Fibroblast of skin of back (primary cell): ENCODE measurements around the gene GFPT2. TPM values are rescaled to one million over a fixed set of nuclear protein-coding genes. Genes with fewer than 3 reads are reported as not detected.

Source experiments
- DNase-seq: peaks from one replicate; pipeline ENCODE4 v3.0.0-alpha.2; 2013
- polyA plus RNA-seq, 2 experiments: library from polyadenylated mRNA; unstranded; fragments of 120-200 nt; gene quantifications; one replicate each; pipeline ENCODE4 v1.2.1, GENCODE V29; 2013; ENCODE audit not compliant: insufficient read length in 2 of 2

The GFPT2 gene
- polyA plus RNA-seq (2013, experiment 1 of 2; ENCODE audit: insufficient read length) = 19.3 TPM
- 14.7 TPM for polyA plus RNA-seq (2013, experiment 2 of 2; ENCODE audit: insufficient read length)

DNA sequence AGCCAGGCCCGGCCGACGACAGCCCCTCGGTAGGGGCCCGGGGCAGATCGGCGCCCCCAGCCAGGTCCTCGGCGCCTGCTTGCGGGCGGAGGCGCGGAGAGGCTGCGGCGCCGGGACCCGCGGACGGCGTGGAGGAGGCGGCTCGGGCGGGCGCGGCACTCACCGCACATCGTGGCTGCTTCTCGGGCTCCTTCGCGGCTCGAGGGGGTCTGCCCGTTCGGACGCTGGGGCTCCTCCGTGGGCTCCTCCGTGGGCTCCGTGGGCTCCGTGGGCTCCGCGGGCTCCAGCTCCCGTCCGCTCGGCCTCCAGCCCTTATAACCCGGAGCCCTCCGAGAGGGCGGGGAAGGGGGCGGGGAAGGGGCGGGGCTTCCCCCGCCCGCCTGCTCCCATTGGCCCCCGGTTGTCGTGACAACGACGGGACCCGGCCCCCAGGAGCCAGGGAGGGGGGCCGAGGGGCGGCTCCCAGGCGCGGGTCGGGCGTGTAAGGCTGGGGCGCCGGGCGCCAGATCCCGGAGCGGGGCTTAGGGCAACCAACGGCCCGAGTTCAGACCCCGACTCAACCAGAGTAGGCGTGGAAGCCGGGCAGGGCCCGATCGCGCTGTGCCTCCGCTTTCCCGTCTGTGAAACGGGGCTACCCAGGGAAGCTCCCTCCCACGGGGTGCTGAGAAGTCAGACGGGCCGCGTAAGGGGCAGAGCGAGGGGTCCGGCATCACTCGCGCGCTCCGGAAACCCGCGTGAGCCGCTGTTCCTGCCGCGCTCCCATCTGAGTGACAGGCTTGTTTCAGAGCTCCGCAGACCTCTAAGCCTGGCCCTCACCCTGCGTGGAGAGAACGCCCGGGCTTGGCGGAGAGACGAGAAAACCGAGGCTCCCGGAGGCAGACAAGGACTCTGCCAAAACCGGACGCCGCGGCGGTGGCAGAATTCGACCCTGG lies at the start of gene GFPT2:
Gene GFPT2, minus strand, starts transcription at position 289 of the 932 bp plus-strand sequence. Its CDS starts 119 bp downstream, at position 170.
- DNase-seq = peak; percentile 85

DNA sequence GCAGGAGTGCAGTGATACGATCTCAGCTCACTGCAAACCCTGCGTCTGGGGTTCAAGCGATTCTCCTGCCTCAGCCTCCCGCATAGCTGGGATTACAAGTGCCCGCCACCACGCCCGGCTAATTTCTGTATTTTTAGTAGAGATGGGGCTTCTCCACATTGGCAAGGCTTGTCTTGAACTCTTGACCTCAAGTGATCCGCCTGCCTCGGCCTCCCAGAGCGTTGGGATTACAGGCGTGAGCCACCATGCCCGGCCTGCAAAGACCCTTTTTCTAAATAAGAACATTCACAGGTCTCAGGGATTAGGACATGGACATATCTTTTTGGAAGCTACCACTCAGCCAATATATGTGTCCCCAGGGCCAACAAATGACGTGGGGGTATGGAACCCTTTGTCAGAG lies 49.6 kb upstream of the GFPT2 start:
- no peak for DNase-seq

DNA sequence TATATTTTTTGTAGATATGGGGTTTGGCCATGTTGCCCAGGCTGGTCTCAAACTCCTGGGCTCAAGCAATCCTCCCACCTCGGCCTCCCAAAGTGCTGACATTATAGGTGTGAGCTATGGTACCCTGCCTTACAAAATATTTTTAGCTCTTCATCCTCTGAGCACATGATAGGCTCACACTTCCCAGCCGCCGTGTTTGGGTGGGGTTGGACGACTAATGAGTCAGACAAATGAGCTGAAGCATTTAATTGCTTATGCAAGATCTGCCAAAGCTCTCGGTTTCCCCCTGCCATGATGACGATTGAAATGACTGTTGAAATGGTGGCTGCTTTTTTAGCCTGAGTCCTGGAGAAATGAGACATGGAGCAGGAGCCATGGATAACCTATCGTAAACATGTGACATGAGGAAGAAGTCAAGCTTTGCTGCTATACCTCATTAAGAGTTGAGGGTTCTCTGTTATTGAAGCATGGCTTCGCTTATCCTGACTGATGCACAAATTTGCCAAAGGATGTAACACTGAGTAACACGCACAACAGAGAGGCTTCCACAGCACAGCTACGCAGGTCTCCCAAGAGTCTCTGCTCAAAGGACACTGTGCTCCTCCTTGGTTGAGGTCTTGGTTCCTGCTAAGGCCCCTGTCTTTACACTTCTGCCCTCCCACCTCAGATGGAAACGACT lies 48.2 kb upstream of the GFPT2 start:
- DNase-seq = no peak

DNA sequence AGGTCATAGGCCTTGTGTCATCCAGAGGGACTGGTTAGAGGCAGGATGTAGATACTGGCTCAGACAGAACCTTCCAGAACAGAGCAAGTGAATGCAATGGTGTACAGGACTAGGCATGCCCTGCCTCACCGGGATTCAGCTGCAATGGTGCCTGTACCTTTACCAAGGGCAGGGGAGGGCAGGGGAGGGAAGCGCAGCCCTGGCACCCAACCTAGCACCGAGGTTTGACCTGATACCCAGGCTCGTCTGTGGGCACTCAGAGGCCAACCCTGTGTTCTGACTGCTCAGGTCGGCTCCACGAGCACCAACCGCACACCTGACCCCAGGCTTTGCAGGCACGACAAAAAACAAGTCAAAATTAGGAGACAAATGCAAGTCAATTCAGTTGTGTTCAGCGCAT lies 47.3 kb upstream of the GFPT2 start:
- no peak for DNase-seq

DNA sequence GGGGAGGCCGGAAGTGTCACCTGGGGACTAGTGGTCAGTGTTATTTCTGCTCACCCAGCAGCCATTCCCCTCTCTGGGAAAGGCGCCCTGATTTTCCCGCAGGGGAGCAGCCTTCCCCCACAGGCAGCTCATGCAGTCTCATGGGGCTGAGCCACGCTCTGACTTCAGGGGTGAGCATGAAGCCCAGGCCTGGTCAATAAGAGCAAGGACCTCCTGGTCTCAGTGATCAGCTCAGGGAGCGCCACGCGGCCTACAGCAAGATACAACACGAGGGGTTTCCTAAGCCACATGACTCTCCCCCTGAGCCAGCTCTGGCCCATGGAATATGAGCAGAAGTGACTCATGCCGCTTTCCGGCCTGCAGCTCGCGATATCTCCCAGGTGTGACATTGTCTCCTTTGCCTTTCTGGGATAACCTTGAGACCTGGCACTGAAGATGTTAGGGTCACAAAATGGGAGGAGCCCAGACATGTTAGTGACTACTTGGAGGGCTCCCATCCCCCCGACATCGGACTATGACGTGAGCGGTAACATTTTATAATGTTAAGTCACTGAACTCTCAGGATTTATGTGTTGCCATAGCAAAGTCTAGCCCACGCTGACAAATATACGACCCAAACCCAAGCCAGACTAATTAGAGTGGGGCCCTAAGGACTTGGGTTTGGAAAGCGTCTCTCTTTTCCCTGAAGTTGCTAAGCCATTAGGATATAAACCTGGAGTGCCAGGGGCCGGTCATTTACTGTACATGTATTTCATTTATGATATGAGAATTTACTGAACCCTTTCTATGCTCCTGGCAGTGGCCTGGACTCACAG lies 46.5 kb upstream of the GFPT2 start:
- no peak for DNase-seq

DNA sequence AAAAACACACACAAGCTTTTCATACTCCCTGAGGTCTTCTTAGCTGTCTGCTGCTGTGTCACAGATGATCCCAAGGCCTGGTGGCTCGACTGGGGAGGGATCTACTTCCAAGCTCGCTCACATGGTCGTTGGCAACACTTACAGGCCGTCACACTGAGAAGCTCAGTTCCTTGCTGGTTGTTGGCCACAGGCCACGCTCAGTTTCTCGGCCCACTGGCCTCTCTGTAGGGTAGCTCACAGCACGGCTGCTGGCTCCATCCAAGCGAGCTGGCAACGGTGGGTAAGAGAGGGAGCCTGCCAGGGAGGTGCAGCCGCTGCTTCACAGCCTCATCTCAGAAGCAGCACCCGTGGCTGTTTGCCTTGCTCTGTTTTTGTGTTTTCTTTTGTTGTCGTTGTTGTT lies 43.8 kb upstream of the GFPT2 start:
- no peak for DNase-seq

DNA sequence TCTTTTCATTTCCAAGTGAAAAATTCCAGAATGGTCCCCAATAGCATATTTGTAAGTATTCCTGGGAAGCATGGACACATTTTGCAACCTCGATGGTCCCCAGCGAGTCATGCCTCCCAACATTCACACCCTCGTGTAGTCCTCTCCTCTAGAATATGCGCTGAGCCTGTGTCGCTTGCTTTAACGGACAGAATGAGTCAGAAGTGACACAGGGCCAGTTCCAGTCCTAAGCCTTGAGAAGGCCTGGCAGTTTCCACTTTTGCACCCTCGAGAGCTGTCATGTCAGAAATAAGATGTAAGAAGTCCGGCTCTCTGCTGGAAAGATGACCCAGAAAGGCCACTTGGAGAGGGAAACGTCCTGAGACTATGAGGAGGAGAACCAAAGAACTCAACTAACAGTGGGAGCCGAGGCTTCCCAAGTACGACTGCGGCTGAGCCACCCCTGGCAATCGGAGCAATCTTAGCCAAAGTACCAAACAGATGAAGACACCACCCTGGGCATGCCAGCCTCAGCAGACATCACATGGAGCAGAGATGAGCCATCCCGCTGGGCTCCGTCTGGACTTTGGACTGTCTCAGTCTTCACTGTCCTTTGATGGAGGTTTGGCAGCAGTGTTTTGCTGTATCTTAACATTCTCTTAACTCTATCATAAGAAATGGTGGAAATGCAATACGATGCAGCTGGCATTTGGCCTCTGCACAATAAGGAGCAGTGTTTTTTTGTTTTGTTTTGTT lies 42.6 kb upstream of the GFPT2 start:
- DNase-seq = peak; percentile 32

DNA sequence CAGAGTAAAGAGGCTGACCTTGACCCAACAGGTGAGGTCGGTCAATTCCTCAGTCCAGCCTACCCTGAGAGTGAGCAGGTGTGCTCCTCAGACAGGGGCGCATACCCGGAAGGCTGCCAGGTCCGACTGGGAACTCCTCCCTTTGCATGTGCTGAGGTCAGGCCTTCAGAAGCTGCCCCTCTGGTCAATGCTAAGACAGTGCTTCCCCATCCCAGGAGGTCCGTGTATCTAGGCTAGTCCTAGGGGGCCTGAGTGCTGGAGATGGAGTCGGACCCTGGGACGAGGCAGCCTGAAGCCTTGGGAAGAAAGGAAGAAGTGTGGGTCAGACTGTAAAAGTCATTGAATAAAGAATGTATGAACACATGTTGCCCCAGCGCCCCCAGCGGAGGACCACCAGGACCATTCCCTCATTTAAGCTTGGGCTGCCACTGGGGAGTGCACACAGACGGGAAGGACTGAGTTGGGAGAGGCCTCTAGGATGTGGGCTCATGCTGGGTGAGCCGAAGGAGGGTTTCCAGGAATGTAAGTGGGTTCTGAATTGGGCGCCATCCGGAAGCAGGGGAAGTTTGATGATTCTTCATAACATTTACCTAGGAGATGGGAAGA lies 41.0 kb upstream of the GFPT2 start:
- no peak for DNase-seq

DNA sequence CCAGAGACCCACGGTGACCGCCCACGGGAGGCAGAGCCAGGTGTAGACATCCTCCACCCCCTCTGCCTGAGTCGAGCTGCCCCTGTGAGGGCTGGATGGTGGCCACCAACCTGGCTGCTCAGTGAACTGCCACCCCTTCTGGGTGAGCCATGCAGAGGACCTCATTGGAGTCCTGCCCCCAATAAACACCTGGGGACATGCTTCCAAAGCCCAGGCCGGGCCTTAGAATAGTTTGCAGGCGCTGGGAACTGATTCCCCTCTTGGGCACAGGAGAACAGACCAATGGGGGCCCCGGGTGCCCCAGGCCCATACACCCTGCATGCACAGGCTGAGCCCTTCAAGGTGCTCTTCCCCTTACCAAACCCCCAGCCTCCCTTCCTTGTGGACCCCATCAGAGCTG lies 38.1 kb upstream of the GFPT2 start:
- DNase-seq = no peak

DNA sequence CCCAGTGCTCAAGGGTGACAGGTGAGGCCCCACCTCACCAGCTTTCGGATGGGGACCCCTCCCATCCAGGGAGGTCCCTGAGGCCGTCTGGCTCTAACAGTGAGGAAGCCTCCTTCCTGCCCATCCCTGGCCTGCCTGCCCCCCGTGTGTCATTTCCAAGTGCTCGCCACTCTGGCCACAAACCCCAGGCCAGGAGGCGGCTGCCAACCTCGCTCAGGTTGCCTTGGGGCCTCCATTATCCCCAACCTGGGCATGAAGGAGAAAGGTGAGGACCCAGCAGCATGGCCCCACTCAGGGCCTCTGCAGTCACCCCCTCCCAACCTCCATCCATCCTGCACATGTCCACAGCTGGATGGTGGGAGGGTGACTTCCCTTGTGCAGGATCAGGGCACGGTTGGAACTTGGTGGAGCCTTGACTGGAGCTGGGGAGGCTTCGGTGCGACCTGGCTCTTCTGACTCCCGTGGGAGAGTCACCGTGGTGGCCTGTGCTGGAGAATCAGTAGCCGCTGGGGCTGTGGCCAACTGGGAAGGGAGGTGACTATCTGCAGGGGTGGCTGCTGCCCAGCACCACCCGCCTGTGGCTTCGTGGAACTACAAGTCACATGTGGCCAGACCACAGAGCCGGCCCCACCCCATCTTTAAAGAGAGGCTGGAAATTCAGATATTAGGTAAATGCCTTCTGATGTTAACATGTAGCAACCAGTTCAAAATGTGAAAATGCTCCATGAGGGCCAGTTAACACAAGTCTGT lies 37.5 kb upstream of the GFPT2 start:
- no peak for DNase-seq

DNA sequence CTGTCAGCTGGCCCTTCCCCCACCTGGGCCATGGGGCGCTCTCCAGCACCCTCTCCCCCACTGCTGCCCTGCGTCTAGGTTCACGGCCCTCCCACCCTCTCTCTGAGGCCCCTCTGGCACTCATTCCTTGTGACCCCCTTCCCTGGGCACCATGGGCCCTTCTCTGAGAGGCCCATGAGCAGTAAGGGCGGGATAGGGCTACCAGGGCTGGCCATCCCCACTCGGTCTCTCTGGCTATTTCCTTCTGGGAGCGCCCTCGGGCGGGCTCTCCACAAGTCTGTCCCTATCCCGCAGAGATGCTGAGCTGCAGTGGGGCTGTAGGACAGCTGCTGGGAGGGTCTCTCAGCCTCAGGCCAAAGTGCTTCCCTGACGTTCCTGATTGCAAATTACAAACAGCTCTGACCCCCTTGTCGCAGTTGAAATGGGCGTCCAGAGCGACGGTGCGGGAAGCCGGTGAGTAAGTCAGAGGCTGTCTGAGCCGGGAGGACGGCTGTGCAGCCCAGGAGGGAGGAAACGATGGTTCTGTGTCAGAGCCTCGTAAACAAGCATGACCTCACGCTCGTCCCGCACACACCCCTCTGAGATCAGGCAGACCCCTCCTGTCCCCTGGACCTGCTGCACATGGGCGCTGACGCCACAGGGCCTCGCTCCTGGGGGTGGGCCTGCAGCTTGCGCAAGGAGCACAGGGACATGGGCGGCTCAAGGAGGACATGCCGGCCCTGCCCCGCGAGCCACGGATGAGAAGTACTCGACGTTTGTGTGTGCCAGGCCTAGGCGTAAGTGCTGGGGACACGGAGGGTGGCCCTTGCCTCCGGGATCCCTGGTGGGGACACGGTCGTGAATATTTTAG lies 36.3 kb upstream of the GFPT2 start:
- DNase-seq = no peak

DNA sequence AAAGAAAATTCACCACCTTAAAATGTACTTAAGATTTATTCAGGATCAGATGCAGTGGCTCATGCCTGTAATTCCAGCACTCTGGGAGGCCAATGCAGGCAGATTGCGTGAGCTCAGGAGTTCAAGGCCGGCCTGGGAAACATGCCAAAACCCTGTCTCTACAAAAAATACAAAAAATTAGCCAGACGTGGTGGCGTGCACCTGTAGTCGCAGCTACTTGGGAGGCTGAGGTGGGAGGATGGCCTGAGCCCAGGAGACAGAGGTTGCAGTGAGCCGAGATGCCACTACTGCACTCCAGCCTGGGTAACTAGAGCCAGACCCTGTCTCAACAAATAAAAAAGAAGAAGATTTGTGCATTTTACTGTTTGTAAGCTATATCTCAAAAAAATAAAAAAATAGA lies 34.7 kb upstream of the GFPT2 start:
- DNase-seq = no peak

DNA sequence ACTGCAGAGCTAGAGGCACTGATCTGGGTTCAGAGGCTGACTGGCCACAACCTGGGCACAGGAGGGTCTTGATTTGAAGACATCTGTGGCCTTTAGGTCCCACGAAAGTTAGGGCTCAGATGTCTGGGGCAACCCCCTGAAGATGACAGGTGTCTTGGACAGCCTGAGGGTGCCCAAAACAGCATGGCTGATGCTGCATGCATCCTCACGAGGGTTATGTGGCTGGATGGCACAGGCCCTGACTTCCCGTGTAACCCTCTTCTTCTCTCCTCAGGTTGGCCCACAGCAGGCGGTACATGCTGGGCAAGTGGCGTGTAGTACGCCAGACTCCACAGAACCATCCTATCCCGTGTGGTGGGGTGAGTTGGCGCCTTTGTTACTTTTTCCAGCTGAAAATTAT lies 29.8 kb upstream of the GFPT2 start:
- no peak for DNase-seq

DNA sequence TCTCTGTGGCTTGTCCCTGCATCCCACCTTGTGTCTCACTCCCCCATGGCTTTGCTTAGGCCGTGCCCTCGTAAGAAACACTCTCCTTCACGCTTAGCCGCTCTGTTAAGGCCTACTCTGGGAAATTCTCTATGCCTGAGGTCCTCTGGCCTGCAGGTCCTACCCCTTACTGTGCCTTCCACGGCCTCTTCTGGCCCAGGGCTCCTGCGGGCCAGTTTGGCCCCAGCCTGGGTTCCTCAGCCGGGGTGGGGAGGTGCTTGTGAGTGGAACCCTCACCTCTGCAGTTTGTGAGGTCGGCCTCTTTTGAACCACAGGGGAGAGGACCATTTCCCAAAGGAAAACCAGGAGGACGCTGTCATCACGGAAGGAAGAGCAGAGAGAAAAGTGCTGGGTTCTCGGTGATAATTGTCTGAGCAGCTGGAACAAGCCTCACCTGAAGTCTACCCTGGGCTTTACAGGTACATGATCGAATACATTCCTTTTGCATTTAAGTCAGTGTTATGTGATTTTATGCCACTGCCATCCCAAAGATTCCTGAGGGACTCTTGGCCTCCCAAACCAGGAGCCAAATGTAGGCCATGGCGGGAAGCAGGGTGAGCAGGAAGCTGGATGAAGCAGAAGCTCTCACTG lies 28.8 kb upstream of the GFPT2 start:
- no peak for DNase-seq

DNA sequence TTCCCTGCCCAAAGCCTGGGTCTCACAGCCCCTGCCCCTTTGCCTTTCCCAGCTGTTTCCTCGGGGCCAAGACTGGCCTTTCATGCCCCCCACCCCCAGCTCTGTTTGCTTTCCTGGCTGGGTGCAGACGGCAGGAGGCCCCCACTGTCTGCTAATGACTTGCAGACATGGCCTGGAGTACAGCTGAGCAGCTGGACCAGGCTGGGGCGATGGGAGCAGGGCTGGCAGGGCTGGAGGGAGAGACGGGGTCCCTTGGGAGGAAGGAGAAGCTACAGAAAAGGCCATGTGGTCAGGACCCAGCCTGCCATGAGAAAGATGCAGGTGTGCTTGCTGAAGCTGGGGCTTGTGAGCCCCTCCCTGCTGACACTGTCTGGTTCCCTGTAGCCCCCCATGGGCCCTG lies 28.3 kb upstream of the GFPT2 start:
- DNase-seq = no peak

DNA sequence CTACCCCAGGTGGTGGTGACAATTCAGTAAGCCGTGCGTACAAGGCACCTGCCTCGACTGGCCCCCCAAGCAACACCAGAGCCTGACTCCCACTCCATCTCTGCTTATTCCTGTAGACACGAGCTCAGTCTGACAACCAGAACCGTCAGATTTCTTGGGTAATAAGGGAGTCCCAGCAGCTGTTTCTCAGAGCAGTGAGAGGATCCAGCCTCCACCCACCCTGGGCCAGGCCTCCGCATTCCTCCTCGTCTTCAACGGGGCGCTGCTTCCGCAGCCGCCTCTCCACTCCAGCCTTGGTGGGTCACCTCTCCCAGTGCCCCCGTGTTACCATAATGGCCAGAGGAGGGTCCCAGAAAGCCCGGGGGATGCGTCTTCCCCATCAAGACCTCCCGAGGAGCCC lies 27.7 kb upstream of the GFPT2 start:
- no peak for DNase-seq

DNA sequence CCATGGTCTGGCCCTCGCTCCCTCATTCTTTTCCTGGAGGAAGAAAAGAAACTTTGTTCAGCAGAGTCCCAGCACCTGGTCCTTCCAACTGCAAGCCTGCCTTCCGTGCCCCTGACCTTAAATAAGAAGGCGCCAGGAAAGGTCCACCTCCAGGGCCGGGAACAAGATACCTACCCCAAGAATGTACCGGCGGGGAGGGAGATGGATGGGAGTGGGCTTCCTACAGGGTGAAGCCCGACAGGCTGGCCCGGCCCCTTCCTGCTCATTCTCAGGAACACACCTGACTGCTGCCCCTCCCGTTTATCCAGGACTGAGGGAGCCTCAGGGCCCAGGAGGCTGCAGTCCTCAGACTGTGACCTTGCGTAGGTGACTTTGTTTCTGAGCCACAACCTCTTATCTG lies 27.3 kb upstream of the GFPT2 start:
- no peak for DNase-seq

DNA sequence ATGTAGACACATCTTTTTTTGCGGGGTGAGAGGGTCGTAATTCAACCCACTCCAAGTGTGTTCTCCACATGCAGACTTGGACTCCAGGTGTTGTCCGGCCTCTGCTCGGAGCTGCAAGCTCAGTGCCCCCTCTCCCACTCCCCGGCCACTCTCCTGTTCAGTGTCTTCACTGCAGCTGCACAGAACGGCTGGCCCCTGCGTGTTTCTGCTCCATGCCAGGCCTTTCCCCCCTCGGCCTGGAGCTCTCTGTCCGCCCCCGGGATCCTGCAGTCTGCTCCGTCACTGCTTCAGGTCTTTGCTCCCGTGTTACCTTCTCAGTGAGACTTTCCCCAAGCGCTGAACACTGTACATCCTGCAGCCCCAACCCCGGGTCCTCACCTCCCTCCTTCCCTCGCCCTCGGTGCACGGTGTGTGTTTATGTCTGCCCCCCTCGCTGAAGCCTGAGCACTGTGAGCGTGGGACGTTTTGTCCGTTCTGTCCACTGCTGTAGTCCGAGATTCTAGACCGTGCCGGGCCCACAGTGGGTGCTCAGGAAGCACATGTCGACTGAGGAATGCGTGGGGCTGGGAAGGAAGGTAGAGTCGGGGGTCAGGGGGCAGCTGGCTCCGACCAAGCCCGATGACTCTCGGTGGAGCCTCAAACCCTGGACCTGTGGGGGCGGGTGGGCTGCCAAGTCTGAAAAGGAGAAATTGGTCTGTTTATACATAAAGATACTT lies 26.4 kb upstream of the GFPT2 start:
- DNase-seq = no peak
